WTC11 (cell line): ENCODE results near the gene ACR. TPM values are rescaled to one million over a fixed set of nuclear protein-coding genes. Genes with fewer than 3 reads are reported as not detected.

Source experiments
- ATAC-seq: fragments of 200-7000 bp; cut with Tn5 transposase; 2 replicates; pipeline ENCODE4 v1.10.0; 2021; ENCODE audit warnings: mild to moderate bottlenecking, moderate library complexity
- CTCF ChIA-PET: fragments of 300-600 bp; sonication (Branson Sonifier 250); formaldehyde crosslinking; loops from one replicate; lab custom pipeline; 2021; ENCODE audit warnings: antibody characterized with exemption; lab: Charles Lee
- POLR2A ChIA-PET: fragments of 350-600 bp; sonication (Branson Sonifier 250); formaldehyde crosslinking; loops from one replicate; lab custom pipeline; 2021; ENCODE audit warnings: antibody characterized with exemption; lab: Charles Lee
- DNase-seq: peaks from one replicate; pipeline ENCODE4 v3.0.0; 2021; ENCODE audit warnings: low spot score
- H3K27ac Mint-ChIP-seq: 2 replicates; pipeline ENCODE4 v1.8.0; 2021; ENCODE audit warnings: mixed read lengths
- H3K27me3 Mint-ChIP-seq: 2 replicates; pipeline ENCODE4 v1.8.0; 2021; ENCODE audit warnings: low read depth, mild to moderate bottlenecking, moderate library complexity, mixed read lengths
- H3K36me3 Mint-ChIP-seq: 2 replicates; pipeline ENCODE4 v1.8.0; 2021; ENCODE audit warnings: mixed read lengths
- H3K4me1 Mint-ChIP-seq: 2 replicates; pipeline ENCODE4 v1.8.0; 2022; ENCODE audit warnings: mixed read lengths
- H3K4me3 Mint-ChIP-seq: 2 replicates; pipeline ENCODE4 v1.8.0; 2021; ENCODE audit warnings: mild to moderate bottlenecking, moderate library complexity, mixed read lengths
- H3K9me3 Mint-ChIP-seq: 2 replicates; pipeline ENCODE4 v1.8.0; 2021; ENCODE audit warnings: mixed read lengths
- ELF4 ChIP-seq: sonication (generic); formaldehyde crosslinking; IDR thresholded peaks from 2 replicates; pipeline ENCODE4 v1.8.1; 2022; ENCODE audit warnings: low read depth, mild to moderate bottlenecking, moderate library complexity, missing genetic modification reagents
- FOXJ3 ChIP-seq: sonication (generic); formaldehyde crosslinking; IDR thresholded peaks from 2 replicates; pipeline ENCODE4 v1.9.0; 2021; ENCODE audit warnings: missing genetic modification reagents, mild to moderate bottlenecking, borderline replicate concordance
- FOXP4 ChIP-seq: sonication (generic); formaldehyde crosslinking; IDR thresholded peaks from 2 replicates; pipeline ENCODE4 v1.8.0; 2022; ENCODE audit warnings: mild to moderate bottlenecking, missing genetic modification reagents
- HMGA2 ChIP-seq: fragments of 250-450 bp; sonication (Bioruptor Pico); IDR thresholded peaks from 2 replicates; pipeline ENCODE4 v1.4.0; 2021; ENCODE audit warnings: mild to moderate bottlenecking, moderate library complexity
- IRF2 ChIP-seq: sonication (generic); formaldehyde crosslinking; IDR thresholded peaks from 2 replicates; pipeline ENCODE4 v1.8.0; 2022; ENCODE audit warnings: low read depth, missing genetic modification reagents, borderline replicate concordance
- JAZF1 ChIP-seq: fragments of 250-450 bp; sonication (Bioruptor Pico); IDR thresholded peaks from 2 replicates; pipeline ENCODE4 v1.9.0; 2021; ENCODE audit warnings: moderate library complexity, mild to moderate bottlenecking, inconsistent platforms
- JUN ChIP-seq: sonication (generic); formaldehyde crosslinking; IDR thresholded peaks from 2 replicates; pipeline ENCODE4 v1.8.0; 2023; ENCODE audit warnings: mild to moderate bottlenecking, missing genetic modification reagents
- MYBL2 ChIP-seq: sonication (generic); formaldehyde crosslinking; IDR thresholded peaks from 2 replicates; pipeline ENCODE4 v1.8.1; 2023; ENCODE audit warnings: mild to moderate bottlenecking, moderate library complexity, missing genetic modification reagents
- SMAD4 ChIP-seq: sonication (generic); formaldehyde crosslinking; IDR thresholded peaks from 2 replicates; pipeline ENCODE4 v1.8.0; 2022; ENCODE audit warnings: mild to moderate bottlenecking, missing genetic modification reagents
- TCF7 ChIP-seq: sonication (generic); formaldehyde crosslinking; IDR thresholded peaks from 2 replicates; pipeline ENCODE4 v1.8.0; 2022; ENCODE audit warnings: mild to moderate bottlenecking, low read depth, missing genetic modification reagents, moderate library complexity
- TEAD1 ChIP-seq: sonication (generic); formaldehyde crosslinking; IDR thresholded peaks from 2 replicates; pipeline ENCODE4 v1.8.0; 2022; ENCODE audit warnings: mild to moderate bottlenecking, missing genetic modification reagents
- ZNF232 ChIP-seq: sonication (generic); formaldehyde crosslinking; IDR thresholded peaks from 2 replicates; pipeline ENCODE4 v1.8.0; 2022; ENCODE audit warnings: mild to moderate bottlenecking, missing genetic modification reagents
- total RNA-seq: library from RNA; stranded (reverse); gene quantifications from 3 replicates; pipeline ENCODE4 v1.2.3, GENCODE V29; 2021
- TF ChIP-seq, protein P1 (sequence below): sonication (generic); formaldehyde crosslinking; IDR thresholded peaks from 2 replicates; pipeline ENCODE4 v1.8.1; 2023; ENCODE audit warnings: mild to moderate bottlenecking, missing genetic modification reagents
- TF ChIP-seq, protein P2 (sequence below): sonication (generic); formaldehyde crosslinking; IDR thresholded peaks from 2 replicates; pipeline ENCODE4 v1.8.0; 2022; ENCODE audit warnings: mild to moderate bottlenecking, missing genetic modification reagents
- TF ChIP-seq, protein P3 (sequence below): fragments of 250-450 bp; sonication (Bioruptor Pico); IDR thresholded peaks from 2 replicates; pipeline ENCODE4 v1.9.0; 2021; ENCODE audit warnings: moderate library complexity, mild to moderate bottlenecking, inconsistent platforms, borderline replicate concordance
- TF ChIP-seq, protein P4 (sequence below): sonication (generic); formaldehyde crosslinking; IDR thresholded peaks from 2 replicates; pipeline ENCODE4 v1.8.1; 2023; ENCODE audit warnings: mild to moderate bottlenecking, missing genetic modification reagents, moderate library complexity
- TF ChIP-seq, protein P5 (sequence below): sonication (generic); formaldehyde crosslinking; IDR thresholded peaks from 2 replicates; pipeline ENCODE4 v1.8.1; 2022; ENCODE audit warnings: mild to moderate bottlenecking, moderate library complexity, missing genetic modification reagents

ACR gene
- total RNA-seq, 1 experiment from 2014 or later, result 0.46 TPM

DNA sequence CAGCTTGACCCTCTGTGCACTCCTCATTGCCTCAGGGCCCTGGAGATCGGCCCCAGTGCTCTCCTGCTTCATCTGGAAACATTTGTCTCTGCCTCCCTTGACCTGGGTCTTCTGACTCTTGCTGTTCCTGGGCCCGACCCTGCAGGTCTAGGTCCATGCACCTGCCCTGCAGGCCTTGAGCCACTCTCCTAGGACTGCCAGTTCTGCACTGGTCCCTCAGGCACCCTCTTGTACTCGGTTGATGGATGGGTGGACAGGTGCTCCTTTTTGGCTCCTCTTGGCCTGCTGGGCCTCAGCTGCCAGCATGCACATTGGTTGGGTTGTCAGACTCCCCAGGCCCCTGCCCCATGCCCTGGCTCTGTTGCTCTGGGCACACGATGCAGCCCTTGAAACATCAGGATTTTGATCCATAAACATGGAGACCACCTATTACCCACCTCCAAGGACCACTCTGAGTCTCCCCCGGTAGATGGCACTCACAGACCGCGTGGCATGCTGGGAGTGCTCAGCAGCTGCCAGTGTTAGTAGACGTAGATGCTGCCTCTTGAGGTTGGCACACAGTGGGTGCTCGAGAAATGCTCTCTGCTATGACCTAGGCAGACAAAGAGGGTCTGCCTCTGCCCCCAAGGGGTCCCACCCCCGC, 20.2 kb upstream of the ACR start:
- TF ChIP-seq, protein P1, sequence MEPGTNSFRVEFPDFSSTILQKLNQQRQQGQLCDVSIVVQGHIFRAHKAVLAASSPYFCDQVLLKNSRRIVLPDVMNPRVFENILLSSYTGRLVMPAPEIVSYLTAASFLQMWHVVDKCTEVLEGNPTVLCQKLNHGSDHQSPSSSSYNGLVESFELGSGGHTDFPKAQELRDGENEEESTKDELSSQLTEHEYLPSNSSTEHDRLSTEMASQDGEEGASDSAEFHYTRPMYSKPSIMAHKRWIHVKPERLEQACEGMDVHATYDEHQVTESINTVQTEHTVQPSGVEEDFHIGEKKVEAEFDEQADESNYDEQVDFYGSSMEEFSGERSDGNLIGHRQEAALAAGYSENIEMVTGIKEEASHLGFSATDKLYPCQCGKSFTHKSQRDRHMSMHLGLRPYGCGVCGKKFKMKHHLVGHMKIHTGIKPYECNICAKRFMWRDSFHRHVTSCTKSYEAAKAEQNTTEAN, result no peak
- TF ChIP-seq FOXJ3 (CRISPR knock-in tag) (no peak), JUN (CRISPR knock-in tag) (no peak), IRF2 (CRISPR knock-in tag) (no peak)
- TF ChIP-seq, protein P2, sequence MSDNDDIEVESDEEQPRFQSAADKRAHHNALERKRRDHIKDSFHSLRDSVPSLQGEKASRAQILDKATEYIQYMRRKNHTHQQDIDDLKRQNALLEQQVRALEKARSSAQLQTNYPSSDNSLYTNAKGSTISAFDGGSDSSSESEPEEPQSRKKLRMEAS, result no peak
- CTCF ChIA-PET, result interaction anchor here (1.1 kb wide), 1 partner anchor 57 kb away, joined by 3 read pairs; no protein-coding TSS in a partner anchor
- no peaks in the 10 kb centered on the region for H3K36me3 Mint-ChIP-seq
- peaks cover 54% of the 10 kb centered on the region for H3K27me3 Mint-ChIP-seq
- no peak overlapping the region for H3K4me3 Mint-ChIP-seq
- no peaks in the 10 kb centered on the region for H3K9me3 Mint-ChIP-seq
- ATAC-seq (no peak), DNase-seq (no peak)
- no peak overlapping the region for H3K27ac Mint-ChIP-seq
- POLR2A ChIA-PET, result no interaction called here
- no peaks in the 10 kb centered on the region for H3K4me1 Mint-ChIP-seq

DNA sequence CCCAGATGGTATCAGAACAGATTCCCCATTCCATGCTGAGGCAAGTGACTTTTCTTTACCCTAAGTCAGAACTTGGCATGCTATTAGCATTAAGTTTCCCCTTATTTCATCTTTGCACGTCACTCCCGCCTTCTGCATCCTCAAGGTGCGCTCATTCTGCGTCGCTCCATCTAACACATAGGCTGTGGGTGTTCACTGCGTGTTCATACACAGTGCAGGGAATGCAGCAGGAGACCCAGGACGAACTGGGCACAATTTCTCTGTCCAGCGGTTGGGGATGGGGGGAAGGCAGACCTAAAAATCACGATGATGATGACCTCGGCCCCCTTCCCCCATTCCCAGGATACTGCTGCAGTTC, 19.7 kb upstream of the ACR start:
- no peak overlapping the region for H3K27ac Mint-ChIP-seq
- TF ChIP-seq, protein P3, sequence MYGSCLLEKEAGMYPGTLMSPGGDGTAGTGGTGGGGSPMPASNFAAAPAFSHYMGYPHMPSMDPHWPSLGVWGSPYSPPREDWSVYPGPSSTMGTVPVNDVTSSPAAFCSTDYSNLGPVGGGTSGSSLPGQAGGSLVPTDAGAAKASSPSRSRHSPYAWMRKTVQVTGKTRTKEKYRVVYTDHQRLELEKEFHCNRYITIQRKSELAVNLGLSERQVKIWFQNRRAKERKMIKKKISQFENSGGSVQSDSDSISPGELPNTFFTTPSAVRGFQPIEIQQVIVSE (CRISPR knock-in tag), result no peak
- TF ChIP-seq, protein P4, sequence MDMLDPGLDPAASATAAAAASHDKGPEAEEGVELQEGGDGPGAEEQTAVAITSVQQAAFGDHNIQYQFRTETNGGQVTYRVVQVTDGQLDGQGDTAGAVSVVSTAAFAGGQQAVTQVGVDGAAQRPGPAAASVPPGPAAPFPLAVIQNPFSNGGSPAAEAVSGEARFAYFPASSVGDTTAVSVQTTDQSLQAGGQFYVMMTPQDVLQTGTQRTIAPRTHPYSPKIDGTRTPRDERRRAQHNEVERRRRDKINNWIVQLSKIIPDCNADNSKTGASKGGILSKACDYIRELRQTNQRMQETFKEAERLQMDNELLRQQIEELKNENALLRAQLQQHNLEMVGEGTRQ (CRISPR knock-in tag), result no peak
- TF ChIP-seq HMGA2, result no peak
- no peak for TF ChIP-seq FOXP4 (CRISPR knock-in tag)
- TF ChIP-seq TEAD1 (CRISPR knock-in tag), result no peak
- TF ChIP-seq JAZF1 (CRISPR knock-in tag), result no peak
- TF ChIP-seq, protein P5, sequence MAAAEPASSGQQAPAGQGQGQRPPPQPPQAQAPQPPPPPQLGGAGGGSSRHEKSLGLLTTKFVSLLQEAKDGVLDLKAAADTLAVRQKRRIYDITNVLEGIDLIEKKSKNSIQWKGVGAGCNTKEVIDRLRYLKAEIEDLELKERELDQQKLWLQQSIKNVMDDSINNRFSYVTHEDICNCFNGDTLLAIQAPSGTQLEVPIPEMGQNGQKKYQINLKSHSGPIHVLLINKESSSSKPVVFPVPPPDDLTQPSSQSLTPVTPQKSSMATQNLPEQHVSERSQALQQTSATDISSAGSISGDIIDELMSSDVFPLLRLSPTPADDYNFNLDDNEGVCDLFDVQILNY (CRISPR knock-in tag), result no peak
- no peak for TF ChIP-seq ZNF232 (CRISPR knock-in tag)
- no peak for TF ChIP-seq ELF4
- TF ChIP-seq SMAD4, result no peak
- TF ChIP-seq TCF7 (CRISPR knock-in tag), result no peak
- TF ChIP-seq MYBL2 (CRISPR knock-in tag), result no peak
- ATAC-seq (no peak), DNase-seq (no peak)
- no peak overlapping the region for H3K4me3 Mint-ChIP-seq
- ChIA-PET POLR2A (no interaction called here), CTCF (no interaction called here)
- H3K4me1 Mint-ChIP-seq, result no peaks in the 10 kb centered on the region
- no peaks in the 10 kb centered on the region for H3K36me3 Mint-ChIP-seq
- peaks cover 60% of the 10 kb centered on the region for H3K27me3 Mint-ChIP-seq
- no peaks in the 10 kb centered on the region for H3K9me3 Mint-ChIP-seq
